ENCODE results near the gene RBM14.

The RBM14 gene

GRCh38 chr11:66619080-66619554 lies 2.7 kb downstream of the RBM14 start:
- peak overlapping the region; percentile 68 for H3K4me3 ChIP-seq (ENCODE audit: low read length)
- H3K9me3 ChIP-seq (ENCODE audit: insufficient read depth, low read depth, low read length), result no peaks in the 10 kb centered on the region
- peaks cover 60% of the 10 kb centered on the region for H3K36me3 ChIP-seq (ENCODE audit: insufficient read depth, low read length)
- H3K9ac ChIP-seq (ENCODE audit: low read depth, low read length), result peak overlapping the region; percentile 88; the same call in 1 of the 2 replicates
- H3K27me3 ChIP-seq (ENCODE audit: insufficient read depth, low read length), result no peaks in the 10 kb centered on the region
- H3K4me1 ChIP-seq (ENCODE audit: insufficient read depth, low read length), result peaks cover 32% of the 10 kb centered on the region
- WGBS, result 91% methylated on average over 3 of the region's 4 CpGs
- H3K27ac ChIP-seq (ENCODE audit: low read depth, low read length), result no peak overlapping the region

- H3K4me1 ChIP-seq (ENCODE audit: insufficient read depth, low read length), result peaks cover 17% of the 10 kb centered on the region
- H3K27me3 ChIP-seq (ENCODE audit: insufficient read depth, low read length), result no peaks in the 10 kb centered on the region
- H3K4me3 ChIP-seq (ENCODE audit: low read length), result no peak overlapping the region
- no peaks in the 10 kb centered on the region for H3K9me3 ChIP-seq (ENCODE audit: insufficient read depth, low read depth, low read length)
- 95% methylated on average over 16 of the region's 16 CpGs for WGBS
- no peak overlapping the region for H3K9ac ChIP-seq (ENCODE audit: low read depth, low read length)
- no peak overlapping the region for H3K27ac ChIP-seq (ENCODE audit: low read depth, low read length)
- peaks cover 95% of the 10 kb centered on the region for H3K36me3 ChIP-seq (ENCODE audit: insufficient read depth, low read length)
Observed at GRCh38 chr11:66624450-66624849, 8.0 kb downstream of the RBM14 start.

GRCh38 chr11:66625041-66625751 lies 8.8 kb downstream of the RBM14 start:
- H3K9me3 ChIP-seq (ENCODE audit: insufficient read depth, low read depth, low read length), result no peaks in the 10 kb centered on the region
- H3K27me3 ChIP-seq (ENCODE audit: insufficient read depth, low read length), result no peaks in the 10 kb centered on the region
- H3K4me3 ChIP-seq (ENCODE audit: low read length), result no peak overlapping the region
- no peak overlapping the region for H3K9ac ChIP-seq (ENCODE audit: low read depth, low read length)
- H3K27ac ChIP-seq (ENCODE audit: low read depth, low read length), result no peak overlapping the region
- WGBS, result 96% methylated on average over 26 of the region's 26 CpGs
- peaks cover 98% of the 10 kb centered on the region for H3K36me3 ChIP-seq (ENCODE audit: insufficient read depth, low read length)
- H3K4me1 ChIP-seq (ENCODE audit: insufficient read depth, low read length), result peaks cover 14% of the 10 kb centered on the region

GRCh38 chr11:66625752-66626149 lies 9.3 kb downstream of the RBM14 start:
- no peak overlapping the region for H3K9ac ChIP-seq (ENCODE audit: low read depth, low read length)
- peaks cover 100% of the 10 kb centered on the region for H3K36me3 ChIP-seq (ENCODE audit: insufficient read depth, low read length)
- H3K4me3 ChIP-seq (ENCODE audit: low read length), result no peak overlapping the region
- H3K27me3 ChIP-seq (ENCODE audit: insufficient read depth, low read length), result no peaks in the 10 kb centered on the region
- 94% methylated on average over 9 of the region's 9 CpGs for WGBS
- H3K27ac ChIP-seq (ENCODE audit: low read depth, low read length), result no peak overlapping the region
- no peaks in the 10 kb centered on the region for H3K9me3 ChIP-seq (ENCODE audit: insufficient read depth, low read depth, low read length)
- H3K4me1 ChIP-seq (ENCODE audit: insufficient read depth, low read length), result peaks cover 10% of the 10 kb centered on the region; the same call in 1 of the 2 replicates

GRCh38 chr11:66626382-66626781 lies 10.0 kb downstream of the RBM14 start:
- WGBS, result 97% methylated on average over 25 of the region's 25 CpGs

GRCh38 chr11:66626926-66627325 lies 10.5 kb downstream of the RBM14 start:
- no peak overlapping the region for H3K27ac ChIP-seq (ENCODE audit: low read depth, low read length)
- H3K9me3 ChIP-seq (ENCODE audit: insufficient read depth, low read depth, low read length), result no peaks in the 10 kb centered on the region
- no peaks in the 10 kb centered on the region for H3K27me3 ChIP-seq (ENCODE audit: insufficient read depth, low read length)
- H3K4me3 ChIP-seq (ENCODE audit: low read length), result no peak overlapping the region
- H3K36me3 ChIP-seq (ENCODE audit: insufficient read depth, low read length), result peaks cover 93% of the 10 kb centered on the region
- H3K4me1 ChIP-seq (ENCODE audit: insufficient read depth, low read length), result no peaks in the 10 kb centered on the region
- H3K9ac ChIP-seq (ENCODE audit: low read depth, low read length), result no peak overlapping the region
- WGBS, result 95% methylated on average over 6 of the region's 7 CpGs

More at GRCh38 chr11:66626382-66626781, 10.0 kb downstream of the RBM14 start:
- H3K9me3 ChIP-seq (ENCODE audit: insufficient read depth, low read depth, low read length), result no peaks in the 10 kb centered on the region
- H3K27me3 ChIP-seq (ENCODE audit: insufficient read depth, low read length), result no peaks in the 10 kb centered on the region
- H3K9ac ChIP-seq (ENCODE audit: low read depth, low read length), result no peak overlapping the region
- no peak overlapping the region for H3K4me3 ChIP-seq (ENCODE audit: low read length)
- peaks cover 95% of the 10 kb centered on the region for H3K36me3 ChIP-seq (ENCODE audit: insufficient read depth, low read length)
- 0 out of 2 replicates have a peak, but pooled peaks cover 5% of the 10 kb centered on the region for H3K4me1 ChIP-seq (ENCODE audit: insufficient read depth, low read length)
- no peak overlapping the region for H3K27ac ChIP-seq (ENCODE audit: low read depth, low read length)

GRCh38 chr11:66628061-66628603 lies 11.7 kb downstream of the RBM14 start:
- no peaks in the 10 kb centered on the region for H3K27me3 ChIP-seq (ENCODE audit: insufficient read depth, low read length)
- whole genome bisulfite sequencing, result 94% methylated on average over 7 of the region's 7 CpGs
- no peaks in the 10 kb centered on the region for H3K9me3 ChIP-seq (ENCODE audit: insufficient read depth, low read depth, low read length)

GRCh38 chr11:66629356-66629755 lies 12.9 kb downstream of the RBM14 start:
- Histone ChIP-seq H3K27ac (ENCODE audit: low read depth, low read length) (no peak overlapping the region), H3K27me3 (ENCODE audit: insufficient read depth, low read length) (no peaks in the 10 kb centered on the region), H3K4me1 (ENCODE audit: insufficient read depth, low read length) (no peaks in the 10 kb centered on the region), H3K9me3 (ENCODE audit: insufficient read depth, low read depth, low read length) (no peaks in the 10 kb centered on the region), H3K36me3 (ENCODE audit: insufficient read depth, low read length) (peaks cover 88% of the 10 kb centered on the region), H3K4me3 (ENCODE audit: low read length) (no peak overlapping the region), H3K9ac (ENCODE audit: low read depth, low read length) (no peak overlapping the region)
- 100% methylated on average over 2 of the region's 2 CpGs for WGBS

More at GRCh38 chr11:66628061-66628603, 11.7 kb downstream of the RBM14 start:
- Histone ChIP-seq H3K36me3 (ENCODE audit: insufficient read depth, low read length) (peaks cover 91% of the 10 kb centered on the region), H3K27ac (ENCODE audit: low read depth, low read length) (no peak overlapping the region), H3K9ac (ENCODE audit: low read depth, low read length) (no peak overlapping the region), H3K4me3 (ENCODE audit: low read length) (no peak overlapping the region), H3K4me1 (ENCODE audit: insufficient read depth, low read length) (no peaks in the 10 kb centered on the region)

GRCh38 chr11:66631883-66632282 lies 15.5 kb downstream of the RBM14 start:
- 96% methylated on average over 6 of the region's 6 CpGs for WGBS
- Histone ChIP-seq H3K36me3 (ENCODE audit: insufficient read depth, low read length) (peaks cover 73% of the 10 kb centered on the region), H3K9me3 (ENCODE audit: insufficient read depth, low read depth, low read length) (no peaks in the 10 kb centered on the region), H3K4me3 (ENCODE audit: low read length) (no peak overlapping the region), H3K27ac (ENCODE audit: low read depth, low read length) (no peak overlapping the region), H3K9ac (ENCODE audit: low read depth, low read length) (no peak overlapping the region), H3K4me1 (ENCODE audit: insufficient read depth, low read length) (no peaks in the 10 kb centered on the region), H3K27me3 (ENCODE audit: insufficient read depth, low read length) (no peaks in the 10 kb centered on the region)

GRCh38 chr11:66632952-66633351 lies 16.5 kb downstream of the RBM14 start:
- Histone ChIP-seq H3K36me3 (ENCODE audit: insufficient read depth, low read length) (peaks cover 63% of the 10 kb centered on the region), H3K27me3 (ENCODE audit: insufficient read depth, low read length) (no peaks in the 10 kb centered on the region), H3K4me1 (ENCODE audit: insufficient read depth, low read length) (peaks cover 7% of the 10 kb centered on the region; the same call in 1 of the 2 replicates), H3K9ac (ENCODE audit: low read depth, low read length) (no peak overlapping the region), H3K4me3 (ENCODE audit: low read length) (no peak overlapping the region), H3K9me3 (ENCODE audit: insufficient read depth, low read depth, low read length) (no peaks in the 10 kb centered on the region), H3K27ac (ENCODE audit: low read depth, low read length) (no peak overlapping the region)
- 90% methylated on average over 2 of the region's 2 CpGs for WGBS

GRCh38 chr11:66636411-66636810 lies 20.0 kb downstream of the RBM14 start:
- WGBS, result 88% methylated on average over 3 of the region's 3 CpGs
- H3K9ac ChIP-seq (ENCODE audit: low read depth, low read length), result no peak overlapping the region
- H3K36me3 ChIP-seq (ENCODE audit: insufficient read depth, low read length), result peaks cover 51% of the 10 kb centered on the region
- no peak overlapping the region for H3K4me3 ChIP-seq (ENCODE audit: low read length)
- H3K27me3 ChIP-seq (ENCODE audit: insufficient read depth, low read length), result no peaks in the 10 kb centered on the region
- peaks cover 24% of the 10 kb centered on the region for H3K4me1 ChIP-seq (ENCODE audit: insufficient read depth, low read length)
- no peaks in the 10 kb centered on the region for H3K9me3 ChIP-seq (ENCODE audit: insufficient read depth, low read depth, low read length)
- peak overlapping the region; percentile 17; the same call in 1 of the 2 replicates for H3K27ac ChIP-seq (ENCODE audit: low read depth, low read length)

All from HUES64 (cell line).